ENCODE measurements around the gene SHPK.

SHPK gene

GRCh38 chr17:3626831-3627768 is 8.9 kb downstream of the SHPK start:
- no peak for DNase-seq

- DNase-seq = no peak
These were observed 13.0 kb downstream of the SHPK start for GRCh38 chr17:3622977-3623594.

DNA sequence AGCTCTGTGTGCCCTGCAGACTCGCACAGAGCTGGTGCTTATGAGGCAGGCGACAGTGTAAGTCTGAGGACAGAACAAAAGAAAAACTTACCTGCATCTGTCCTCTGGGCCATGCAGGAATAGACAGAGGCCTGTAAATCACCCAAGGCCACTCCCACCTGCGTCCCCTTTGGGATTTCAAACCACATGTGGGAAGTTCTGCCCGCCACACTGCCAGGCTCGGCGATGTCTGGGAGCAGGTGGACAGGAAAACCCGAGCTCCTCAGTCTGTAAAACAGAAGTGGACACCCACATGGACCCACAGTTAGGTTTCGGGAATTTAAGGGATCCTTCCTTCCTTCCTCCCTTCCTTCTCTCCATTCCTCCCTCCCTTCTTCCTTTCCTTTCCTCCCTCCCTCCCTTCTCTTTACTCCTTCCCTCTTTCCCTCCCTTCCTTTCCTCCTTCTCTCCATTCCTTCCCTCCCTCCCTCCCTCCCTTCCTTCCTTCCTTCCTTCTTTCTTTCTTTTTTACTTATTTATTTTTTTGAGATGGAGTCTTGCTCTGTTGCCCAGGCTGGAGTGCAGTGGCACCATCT is 14.8 kb downstream of the SHPK start:
- DNase-seq = no peak

DNA sequence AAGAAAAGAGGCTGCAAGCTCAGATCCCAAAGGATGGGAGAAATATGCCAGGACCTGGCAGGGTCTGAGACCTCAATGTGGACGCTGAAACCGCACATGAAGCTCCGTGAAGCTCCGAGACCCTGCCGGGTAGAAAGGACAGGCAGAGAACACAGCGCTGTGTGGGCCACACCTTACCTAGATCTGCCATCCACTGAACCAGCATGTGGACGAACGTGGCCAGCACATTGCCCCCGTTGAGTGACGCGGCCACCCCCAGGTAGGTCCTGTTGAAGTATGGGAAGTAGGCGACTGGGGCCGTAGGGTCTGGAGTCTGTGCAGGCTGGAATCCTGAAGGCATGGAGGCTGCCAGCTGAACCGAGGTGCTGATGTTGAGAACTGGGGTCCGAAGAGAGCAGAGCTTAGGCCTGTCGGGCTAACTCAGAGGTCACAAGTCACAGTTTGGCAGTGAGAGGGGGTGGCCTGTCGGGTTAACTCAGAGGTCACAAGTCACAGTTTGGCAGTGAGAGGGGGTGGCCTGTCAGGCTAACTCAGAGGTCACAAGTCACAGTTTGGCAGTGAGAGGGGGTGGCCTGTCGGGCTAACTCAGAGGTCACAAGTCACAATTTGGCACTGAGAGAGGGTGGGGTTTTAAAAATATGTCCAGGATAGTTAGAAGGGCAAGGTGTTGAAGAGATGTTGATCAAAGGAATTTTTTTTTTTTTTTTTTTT is 20.7 kb downstream of the SHPK start:
- DNase-seq = no peak

DNA sequence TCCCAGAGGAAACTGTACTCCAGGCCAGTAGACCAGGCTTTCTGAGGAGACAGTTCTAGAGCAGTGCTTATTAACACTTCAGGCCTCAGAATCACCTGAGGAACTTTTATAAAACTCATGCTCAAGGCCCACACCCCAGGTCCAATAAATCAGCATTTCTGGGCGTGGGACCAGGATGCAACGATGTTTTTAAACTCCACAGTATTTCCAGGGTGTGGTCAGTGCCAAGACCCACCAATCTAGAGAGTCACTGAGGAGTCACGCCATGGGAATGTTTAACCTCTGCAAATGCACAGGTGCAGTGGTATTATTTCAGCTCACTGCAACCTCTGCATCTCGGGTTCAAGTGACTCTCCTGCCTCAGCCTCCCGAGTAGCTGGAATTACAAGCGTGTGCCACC is 22.9 kb downstream of the SHPK start:
- DNase-seq = no peak

- DNase-seq = no peak
These were observed 25.5 kb downstream of the SHPK start for GRCh38 chr17:3610523-3610922.

- no peak for DNase-seq
These were observed 26.4 kb downstream of the SHPK start for GRCh38 chr17:3609689-3610088.

DNA sequence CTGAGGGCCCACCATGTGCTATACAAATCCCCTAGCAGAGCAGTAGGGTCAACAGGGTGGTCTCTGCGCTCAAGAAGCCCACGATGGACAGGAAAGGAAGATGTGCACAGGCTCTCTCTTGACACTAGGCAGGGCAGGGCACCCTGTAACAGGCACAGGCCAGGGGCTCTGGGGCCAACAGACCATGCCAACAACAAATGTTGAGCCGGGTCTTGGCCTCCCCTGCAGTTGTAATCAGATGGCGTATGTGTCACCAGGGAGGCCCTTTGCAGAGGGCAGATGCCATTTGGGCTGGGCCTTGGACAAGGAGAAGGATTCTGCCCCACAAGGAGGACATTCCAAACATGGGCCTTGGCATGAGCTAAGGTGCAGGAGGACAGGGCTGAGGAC is 32.2 kb downstream of the SHPK start:
- no peak for DNase-seq

DNA sequence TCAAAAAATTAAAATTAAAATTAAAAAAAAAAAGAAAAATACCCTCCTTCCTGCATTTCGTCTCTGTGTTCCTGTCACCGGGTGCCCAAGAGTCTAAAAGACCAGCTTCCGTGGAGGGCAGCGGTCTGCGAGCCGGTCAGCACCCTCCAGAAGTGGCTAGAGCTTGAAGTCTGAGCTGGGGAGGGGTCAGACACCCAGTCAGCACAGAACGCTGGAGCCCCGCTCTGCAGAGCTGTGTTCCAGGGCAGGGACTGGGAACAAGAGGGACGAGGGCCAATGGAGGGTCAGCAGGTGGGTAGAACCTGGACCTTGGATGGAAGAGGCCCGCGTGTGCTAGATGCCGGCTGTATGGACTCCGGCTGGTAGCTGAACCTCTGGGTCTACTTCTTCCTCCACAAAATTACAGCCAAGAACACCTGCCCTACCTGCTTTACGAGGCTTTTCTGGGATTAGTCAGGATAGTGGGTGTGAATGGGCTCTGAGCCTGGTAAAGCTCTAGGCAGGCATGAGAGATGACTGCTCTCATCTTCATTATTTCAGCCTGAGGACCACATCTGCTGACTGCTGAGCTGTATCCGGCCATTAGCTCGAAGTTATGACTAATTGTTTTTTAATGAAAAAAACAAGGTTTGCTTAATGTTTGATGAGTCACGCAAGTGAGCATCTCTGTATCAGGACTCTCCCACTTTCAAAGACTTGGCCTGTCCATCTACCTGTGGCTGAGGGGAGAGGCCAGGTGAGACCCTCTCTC is 32.8 kb downstream of the SHPK start:
- no peak for DNase-seq

GRCh38 chr17:3602499-3602898 is 33.6 kb downstream of the SHPK start:
- no peak for DNase-seq

DNA sequence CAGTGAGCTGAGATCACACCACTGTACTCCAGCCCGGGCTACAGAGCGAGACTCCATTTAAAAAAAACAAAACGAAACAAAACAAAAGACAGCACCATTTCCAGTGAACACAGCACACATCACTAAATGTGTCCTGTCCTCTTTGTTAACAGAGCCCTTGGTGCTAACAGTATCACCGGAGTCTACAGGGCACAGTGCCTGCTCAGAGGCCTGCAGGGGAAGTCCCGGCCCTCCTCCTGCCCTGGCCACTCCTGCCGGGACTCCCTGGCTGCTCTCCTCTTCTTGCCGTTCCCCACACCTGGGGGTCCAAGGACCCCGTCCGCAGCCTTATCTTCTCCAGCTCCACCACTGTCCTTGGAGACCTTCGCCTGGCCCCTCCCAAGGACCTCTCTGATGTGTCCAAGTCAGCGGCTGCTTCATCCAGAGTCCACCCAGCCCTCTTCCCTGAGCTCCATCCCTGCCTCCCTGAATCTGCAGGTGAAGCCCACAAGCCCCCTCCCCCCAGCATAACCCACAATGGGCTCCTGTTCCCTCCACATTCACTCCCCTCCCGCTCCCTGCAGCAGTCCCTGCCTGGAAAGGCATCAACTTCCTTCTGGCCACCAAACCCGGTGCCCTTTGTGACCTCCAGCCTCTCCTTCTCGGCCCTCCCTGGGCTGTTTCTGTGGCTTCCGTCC is 35.4 kb downstream of the SHPK start:
- no peak for DNase-seq

GRCh38 chr17:3598078-3598477 is 38.0 kb downstream of the SHPK start:
- DNase-seq = no peak

- DNase-seq = no peak
These were observed 39.1 kb downstream of the SHPK start for GRCh38 chr17:3596804-3597464.

GRCh38 chr17:3594976-3595375 is 41.1 kb downstream of the SHPK start:
- no peak for DNase-seq

GRCh38 chr17:3594051-3594800 is 41.8 kb downstream of the SHPK start:
- DNase-seq = no peak

DNA sequence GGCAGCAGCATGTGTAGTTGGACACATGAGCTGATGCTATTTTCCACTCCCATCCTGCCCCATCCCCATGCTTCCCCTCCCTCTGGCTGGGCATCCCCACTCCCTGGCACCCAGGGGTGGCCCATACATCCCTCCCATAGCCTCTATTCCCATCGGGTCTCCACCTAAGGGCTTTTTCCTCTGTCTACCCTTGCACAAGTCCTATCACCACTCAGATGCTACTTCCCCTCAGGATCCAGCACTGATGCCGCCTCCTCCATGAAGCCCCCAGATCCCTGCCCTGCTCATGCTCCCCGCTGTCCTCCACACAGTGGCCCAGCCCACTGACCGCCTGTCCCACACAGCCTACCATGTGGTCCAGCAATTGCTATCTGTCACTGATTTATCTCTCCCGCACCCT is 42.7 kb downstream of the SHPK start:
- DNase-seq = no peak

DNA sequence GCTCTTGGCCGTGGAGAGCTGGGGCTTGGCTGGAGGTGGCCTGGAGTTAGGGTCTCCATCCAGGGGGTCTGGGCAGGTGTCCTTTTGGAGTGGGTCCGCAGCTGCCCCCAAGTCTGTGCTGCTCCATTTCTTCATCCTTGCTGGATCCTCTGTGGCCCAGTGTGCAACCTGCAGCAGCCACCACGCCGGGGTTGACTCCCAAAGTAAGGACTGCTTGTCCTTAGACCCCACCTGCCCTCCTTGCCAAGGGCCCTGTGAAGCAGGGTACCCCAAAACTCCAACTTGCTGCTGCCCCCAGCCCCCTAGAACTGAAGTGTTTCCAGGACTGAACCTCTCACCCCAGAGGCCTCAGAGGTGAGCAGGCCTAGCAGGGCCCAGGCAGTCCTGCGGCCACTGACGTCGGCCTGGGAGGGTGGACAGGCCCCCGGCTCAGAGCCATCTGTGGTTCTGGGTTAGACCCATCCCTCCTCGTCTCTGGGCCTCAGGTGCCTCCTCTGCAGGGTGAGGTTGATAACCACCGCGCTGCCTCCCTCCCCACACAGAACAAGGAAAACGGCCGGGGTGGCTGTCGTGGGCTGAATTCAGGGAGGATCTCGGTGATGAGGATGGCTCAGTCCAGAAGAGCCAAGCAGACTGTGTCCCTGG is 43.7 kb downstream of the SHPK start:
- DNase-seq = no peak

DNA sequence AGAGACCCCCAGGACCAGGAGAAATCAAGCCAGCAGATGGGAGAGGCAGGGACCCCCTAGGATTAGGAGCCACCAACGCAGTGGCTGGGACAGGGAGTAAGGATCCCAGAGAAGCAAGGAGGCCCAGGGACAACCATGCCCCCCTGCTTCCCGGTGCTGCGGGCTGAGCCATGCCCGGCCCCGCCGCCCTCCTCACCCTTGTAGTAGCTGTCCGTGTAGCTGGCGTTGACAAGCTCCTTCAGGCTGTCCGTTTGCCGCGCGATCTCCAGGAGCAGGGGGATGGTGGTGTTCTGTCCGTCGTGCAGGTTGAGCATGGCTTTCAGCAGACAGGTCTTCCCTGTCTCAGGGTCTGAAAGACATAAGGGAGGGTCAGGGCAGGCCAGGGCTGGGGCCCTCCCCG is 45.3 kb downstream of the SHPK start:
- no peak for DNase-seq

GRCh38 chr17:3590231-3590630 is 45.8 kb downstream of the SHPK start:
- no peak for DNase-seq

- DNase-seq = no peak
These were observed 46.3 kb downstream of the SHPK start for GRCh38 chr17:3589784-3590183.
